HepG2 (cell line): ENCODE measurements around the gene CEACAM5. TPM values are rescaled to one million over a fixed set of nuclear protein-coding genes. Genes with fewer than 3 reads are reported as not detected.

Experiments used
- ATAC-seq: fragments of 200-7000 bp; cut with Tn5 transposase; 3 replicates; pipeline ENCODE4 v1.9.1; 2020; ENCODE audit warnings: mild to moderate bottlenecking, moderate library complexity
- BruUV-seq: library from RNA; stranded (reverse); fragments of 400-500 nt; replicated peaks from 2 replicates; lab custom pipeline; 2021; lab: Mats Ljungman, UMichigan
- CTCF ChIA-PET: fragments of 300-600 bp; formaldehyde crosslinking; extraction: SDS; loops from one replicate; lab custom pipeline; 2021; ENCODE audit warnings: low total read pairs, inconsistent platforms, low intra/inter-chr PET ratio; lab: Yijun Ruan, JAX
- POLR2A ChIA-PET: fragments of 350-600 bp; sonication (Branson Sonifier 250); formaldehyde crosslinking; loops from one replicate; lab custom pipeline; 2020; ENCODE audit warnings: antibody characterized with exemption, inconsistent platforms; lab: Yijun Ruan, JAX
- DNase-seq: peaks from one replicate; pipeline ENCODE4 v3.0.0-alpha.2; 2015; ENCODE audit warnings: low spot score
- FAIRE-seq: peaks from 3 replicates; lab custom pipeline; 2011; peaks lifted over from hg19 to GRCh38; lab: Jason Lieb, UNC
- H2AFZ ChIP-seq: one replicate; pipeline ENCODE4 v1.6.1; 2011; ENCODE audit warnings: low read length, inconsistent platforms
- H3K27ac ChIP-seq: fragments of 300-600 bp; 3 replicates; pipeline ENCODE4 v1.8.0; 2011; ENCODE audit warnings: mixed run types, mild to moderate bottlenecking, mixed read lengths, low read length, inconsistent platforms; ENCODE audit not compliant: insufficient read depth; ENCODE audit errors: extremely low read length
- H3K27me3 ChIP-seq, 2 experiments: fragments of 200-600 bp in 1 of 2; 2 replicates in 1 of 2; 3 replicates in 1 of 2; pipeline versions ENCODE4 v1.6.0 to v1.8.0; 2011; ENCODE audit warnings: low read length in 2 of 2, mild to moderate bottlenecking in 2 of 2, moderate library complexity in 2 of 2, inconsistent platforms in 1 of 2; ENCODE audit not compliant: insufficient read depth in 2 of 2, control insufficient read depth in 1 of 2
- H3K36me3 ChIP-seq, 2 experiments: fragments of 200-600 bp in 1 of 2; replicated peaks in 1 of 2; 2 replicates in 1 of 2; 3 replicates in 1 of 2; pipeline versions ENCODE4 v1.5.1 to v1.8.0; 2011; ENCODE audit warnings: low read length in 2 of 2, inconsistent platforms in 1 of 2; ENCODE audit not compliant: insufficient read depth in 2 of 2, control insufficient read depth in 1 of 2
- H3K4me1 ChIP-seq: 2 replicates; pipeline ENCODE4 v1.5.1; 2012; ENCODE audit warnings: low read length, inconsistent platforms; ENCODE audit not compliant: insufficient read depth
- H3K4me2 ChIP-seq: 2 replicates; pipeline ENCODE4 v1.6.0; 2011; ENCODE audit warnings: low read depth, low read length, inconsistent platforms
- H3K4me3 ChIP-seq, 3 experiments: fragments of 200-600 bp in 1 of 3; sonication (generic), shearing (Covaris generic) in 1 of 3; replicated peaks in 1 of 3; 2 replicates each; pipeline ENCODE4 v1.5.1; 2011 to 2016; ENCODE audit warnings: low read length in 3 of 3, inconsistent platforms in 2 of 3, low read depth in 2 of 3, mild to moderate bottlenecking in 2 of 3, control low read depth in 1 of 3, mixed read lengths in 1 of 3; ENCODE audit not compliant: insufficient read depth in 1 of 3
- H3K79me2 ChIP-seq: one replicate; pipeline ENCODE4 v1.6.1; 2011; ENCODE audit warnings: low read length, inconsistent platforms; ENCODE audit not compliant: insufficient read depth
- H3K9ac ChIP-seq: 2 replicates; pipeline ENCODE4 v1.6.0; 2011; ENCODE audit warnings: mild to moderate bottlenecking, low read depth, low read length, inconsistent platforms; ENCODE audit not compliant: insufficient read depth
- H3K9me3 ChIP-seq: 2 replicates; pipeline ENCODE4 v1.5.1; 2012; ENCODE audit warnings: mild to moderate bottlenecking, low read length
- H4K20me1 ChIP-seq: 2 replicates; pipeline ENCODE4 v1.6.0; 2011; ENCODE audit warnings: inconsistent platforms, mild to moderate bottlenecking, low read length, moderate library complexity; ENCODE audit not compliant: insufficient read depth
- FLYWCH1 ChIP-seq: sonication (generic); formaldehyde crosslinking; IDR thresholded peaks from 2 replicates; pipeline ENCODE4 v1.8.1; 2023; ENCODE audit warnings: mild to moderate bottlenecking, missing genetic modification reagents
- GTF2F1 ChIP-seq: fragments of 150-350 bp; IDR thresholded peaks from 2 replicates; pipeline ENCODE4 v1.6.1; 2014; ENCODE audit warnings: low read length
- KDM4B ChIP-seq: sonication (generic); formaldehyde crosslinking; IDR thresholded peaks from 2 replicates; pipeline ENCODE4 v1.4.0; 2020; ENCODE audit warnings: missing genetic modification reagents
- NFKBIZ ChIP-seq: IDR thresholded peaks from 2 replicates; pipeline ENCODE4 v1.6.1; 2018; ENCODE audit warnings: missing genetic modification reagents, missing compliant biosample characterization
- PRPF4 ChIP-seq: fragments of 200-400 bp; formaldehyde crosslinking; IDR thresholded peaks from 2 replicates; pipeline ENCODE4 v1.6.1; 2016; ENCODE audit warnings: low read length, low read depth; ENCODE audit not compliant: poor library complexity, severe bottlenecking
- SNAI1 ChIP-seq: sonication (generic); formaldehyde crosslinking; IDR thresholded peaks from 2 replicates; pipeline ENCODE4 v1.5.0; 2020; ENCODE audit warnings: mild to moderate bottlenecking, missing genetic modification reagents, borderline replicate concordance
- SRY ChIP-seq: sonication (generic); formaldehyde crosslinking; IDR thresholded peaks from 2 replicates; pipeline ENCODE4 v1.8.0; 2022; ENCODE audit warnings: mild to moderate bottlenecking, missing genetic modification reagents
- ZNF280B ChIP-seq: sonication (generic); formaldehyde crosslinking; IDR thresholded peaks from 2 replicates; pipeline ENCODE4 v1.5.0; 2020; ENCODE audit warnings: missing genetic modification reagents, mild to moderate bottlenecking, borderline replicate concordance
- ZNF343 ChIP-seq: sonication (generic); formaldehyde crosslinking; IDR thresholded peaks from 2 replicates; pipeline ENCODE4 v1.4.0; 2020; ENCODE audit warnings: mild to moderate bottlenecking, missing genetic modification reagents
- ZNF382 ChIP-seq: sonication (generic); formaldehyde crosslinking; IDR thresholded peaks from 2 replicates; pipeline ENCODE4 v1.5.0; 2020; ENCODE audit warnings: missing genetic modification reagents, mild to moderate bottlenecking, borderline replicate concordance
- ZNF496 ChIP-seq: sonication (generic); formaldehyde crosslinking; IDR thresholded peaks from 2 replicates; pipeline ENCODE4 v1.8.1; 2023; ENCODE audit warnings: mild to moderate bottlenecking, moderate library complexity, missing genetic modification reagents; ENCODE audit not compliant: insufficient replicate concordance
- ZNF597 ChIP-seq: sonication (generic); formaldehyde crosslinking; IDR thresholded peaks from 2 replicates; pipeline ENCODE4 v1.5.0; 2020; ENCODE audit warnings: missing genetic modification reagents
- ZNF616 ChIP-seq: sonication (generic); formaldehyde crosslinking; IDR thresholded peaks from 2 replicates; pipeline ENCODE4 v1.5.0; 2020; ENCODE audit warnings: low read depth, mild to moderate bottlenecking, missing genetic modification reagents
- ZNF652 ChIP-seq: IDR thresholded peaks from 2 replicates; pipeline ENCODE4 v1.6.1; 2016; ENCODE audit warnings: low read depth, borderline replicate concordance
- ZNF75D ChIP-seq: sonication (generic); formaldehyde crosslinking; IDR thresholded peaks from 2 replicates; pipeline ENCODE4 v1.8.1; 2023; ENCODE audit warnings: missing genetic modification reagents, mild to moderate bottlenecking, borderline replicate concordance
- ZSCAN29 ChIP-seq: sonication (generic); formaldehyde crosslinking; conservative IDR thresholded peaks from 2 replicates; pipeline ENCODE4 v1.4.0; 2020; ENCODE audit warnings: mild to moderate bottlenecking, missing genetic modification reagents
- WGBS: methylation state at CpG from one replicate; pipeline ENCODE4 v1.1.6; 2017; ENCODE audit warnings: low lambda C conversion rate; 5-methylcytosine and 5-hydroxymethylcytosine counted together
- in situ Hi-C: cut with HindIII; loops from 2 replicates; pipeline ENCODE4 v1.10.0; 2017; ENCODE audit warnings: low pct_unique_long_range_greater_than_20kb; ENCODE audit not compliant: extremely low pct_ligation_motif_present
- intact Hi-C: fragments of 100-400 bp; cut with micrococcal nuclease; formaldehyde crosslinking; loops from one replicate; pipeline ENCODE4 v1.10.0; 2022; ENCODE audit not compliant: unreplicated experiment
- polyA plus RNA-seq, 8 experiments: library from polyadenylated mRNA; depleted of rRNA in 3 of 8; stranded (reverse) in 7 of 8; unstranded in 1 of 8; fragments of >200 nt; fragmentation: Illumina TruSeq in 4 of 8; extraction: Trizol in 4 of 8; gene quantifications; 2 replicates each; pipeline versions ENCODE4 v1.2.1 to v1.2.3, GENCODE V29; 2011 to 2016; ENCODE audit warnings: low read depth in 4 of 8, missing spikeins in 1 of 8, mixed read lengths in 1 of 8; ENCODE audit not compliant: insufficient read depth in 1 of 8
- total RNA-seq, 5 experiments: library from RNA; depleted of rRNA; stranded (reverse); fragments of >200 nt; fragmentation: Illumina TruSeq; extraction: Trizol; gene quantifications; 2 replicates each; pipeline ENCODE4 v1.2.3, GENCODE V29; 2016; ENCODE audit warnings: low read depth in 1 of 5
- TF ChIP-seq, protein P1 (sequence below): sonication (generic); formaldehyde crosslinking; IDR thresholded peaks from 2 replicates; pipeline ENCODE4 v1.5.0; 2020; ENCODE audit warnings: mild to moderate bottlenecking, missing genetic modification reagents, borderline replicate concordance

The CEACAM5 gene
- total and polyA plus RNA-seq, 2 of the 13 experiments (the other 11 are each of a cell fraction or from before 2014, with no cell fraction given) = not detected

DNA sequence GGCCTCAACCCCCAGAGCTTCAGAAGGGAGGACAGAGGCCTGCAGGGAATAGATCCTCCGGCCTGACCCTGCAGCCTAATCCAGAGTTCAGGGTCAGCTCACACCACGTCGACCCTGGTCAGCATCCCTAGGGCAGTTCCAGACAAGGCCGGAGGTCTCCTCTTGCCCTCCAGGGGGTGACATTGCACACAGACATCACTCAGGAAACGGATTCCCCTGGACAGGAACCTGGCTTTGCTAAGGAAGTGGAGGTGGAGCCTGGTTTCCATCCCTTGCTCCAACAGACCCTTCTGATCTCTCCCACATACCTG, 969 bp upstream of the CEACAM5 start:
- Histone ChIP-seq H3K9ac (no peak overlapping the region), H4K20me1 (0 out of 2 replicates have a peak, but pooled peaks cover under 1% of the 10 kb centered on the region), H3K27ac (no peak overlapping the region), H3K79me2 (no peaks in the 10 kb centered on the region), H3K4me1 (0 out of 2 replicates have a peak, but pooled peaks cover 5% of the 10 kb centered on the region), H2AFZ (no peak overlapping the region), H3K9me3 (no peaks in the 10 kb centered on the region), H3K4me3 (no peak overlapping the region), H3K27me3 (peaks cover 0 to 24% of the 10 kb centered on the region in 2 experiments; a peak in 3 of 5 replicates), H3K36me3 (no peaks in the 10 kb centered on the region), H3K4me2 (no peak overlapping the region)
- FAIRE-seq (no peak), ATAC-seq (peak; percentile 58), DNase-seq (no peak)
- in situ Hi-C loops (no loop called here), intact Hi-C loops (loop anchor here (2.0 kb wide), 1 partner anchor 39 kb away; no protein-coding TSS in a partner anchor)
- ChIA-PET CTCF (interaction anchor here (1.2 to 1.6 kb wide), 3 partner anchors 14 to 114 kb away, joined by 3 to 12 read pairs (median 4); no protein-coding TSS in a partner anchor), POLR2A (no interaction called here)
- no TSS peak for BruUV-seq
- 0% methylated on average over 1 of the region's 5 CpGs for WGBS
- no peak for TF ChIP-seq PRPF4
- TF ChIP-seq ZNF652 (CRISPR knock-in tag) = no peak
- no peak for TF ChIP-seq GTF2F1
- no peak for TF ChIP-seq ZNF616 (CRISPR knock-in tag)
- no peak for TF ChIP-seq ZNF280B (CRISPR knock-in tag)
- TF ChIP-seq SNAI1 = no peak
- no peak for TF ChIP-seq ZSCAN29 (CRISPR knock-in tag)
- TF ChIP-seq NFKBIZ (CRISPR knock-in tag) = no peak
- no peak for TF ChIP-seq ZNF343 (CRISPR knock-in tag)
- no peak for TF ChIP-seq SRY (CRISPR knock-in tag)
- no peak for TF ChIP-seq ZNF496 (CRISPR knock-in tag)
- no peak for TF ChIP-seq FLYWCH1
- no peak for TF ChIP-seq KDM4B (CRISPR knock-in tag)
- TF ChIP-seq ZNF75D (CRISPR knock-in tag) = no peak
- no peak for TF ChIP-seq ZNF382
- TF ChIP-seq, protein P1, sequence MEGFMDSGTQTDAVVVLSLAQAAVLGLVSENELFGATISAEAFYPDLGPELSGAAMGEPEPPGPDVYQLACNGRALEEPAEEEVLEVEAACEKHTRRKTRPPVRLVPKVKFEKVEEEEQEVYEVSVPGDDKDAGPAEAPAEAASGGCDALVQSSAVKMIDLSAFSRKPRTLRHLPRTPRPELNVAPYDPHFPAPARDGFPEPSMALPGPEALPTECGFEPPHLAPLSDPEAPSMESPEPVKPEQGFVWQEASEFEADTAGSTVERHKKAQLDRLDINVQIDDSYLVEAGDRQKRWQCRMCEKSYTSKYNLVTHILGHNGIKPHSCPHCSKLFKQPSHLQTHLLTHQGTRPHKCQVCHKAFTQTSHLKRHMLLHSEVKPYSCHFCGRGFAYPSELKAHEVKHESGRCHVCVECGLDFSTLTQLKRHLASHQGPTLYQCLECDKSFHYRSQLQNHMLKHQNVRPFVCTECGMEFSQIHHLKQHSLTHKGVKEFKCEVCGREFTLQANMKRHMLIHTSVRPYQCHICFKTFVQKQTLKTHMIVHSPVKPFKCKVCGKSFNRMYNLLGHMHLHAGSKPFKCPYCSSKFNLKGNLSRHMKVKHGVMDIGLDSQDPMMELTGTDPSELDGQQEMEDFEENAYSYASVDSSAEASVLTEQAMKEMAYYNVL (CRISPR knock-in tag) = no peak
- no peak for TF ChIP-seq ZNF597 (CRISPR knock-in tag)
